Daoy (cell line): ENCODE data around the gene MC5R. TPM values are rescaled to one million over a fixed set of nuclear protein-coding genes. Genes with fewer than 3 reads are reported as not detected.

Source experiments
- DNase-seq: peaks from one replicate; pipeline ENCODE4 v3.0.0-alpha.2; 2015; ENCODE audit warnings: low read depth
- total RNA-seq: library from RNA; depleted of rRNA; stranded (reverse); fragments of >200 nt; shearing (Covaris generic); gene quantifications from 2 replicates; pipeline ENCODE4 v1.2.3, GENCODE V29; 2014; rRNA removed

Gene MC5R
- total RNA-seq, 1 experiment from 2014 or later = not detected

- DNase-seq = no peak
Observed at GRCh38 chr18:13836559-13836958, 12.6 kb downstream of the MC5R start.

GRCh38 chr18:13849791-13850190 lies 25.8 kb downstream of the MC5R start:
- no peak for DNase-seq

- peak; percentile 39 for DNase-seq
Observed at GRCh38 chr18:13862898-13863297, 38.9 kb downstream of the MC5R start.

- no peak for DNase-seq
Observed at GRCh38 chr18:13868501-13869271, 44.7 kb downstream of the MC5R start.

GRCh38 chr18:13871701-13872100 lies 47.8 kb downstream of the MC5R start:
- DNase-seq = no peak

GRCh38 chr18:13872373-13872772 lies 48.4 kb downstream of the MC5R start:
- DNase-seq = no peak

GRCh38 chr18:13872932-13873331 lies 49.0 kb downstream of the MC5R start:
- no peak for DNase-seq

GRCh38 chr18:13874558-13874957 lies 50.6 kb downstream of the MC5R start:
- DNase-seq = no peak

Other genes starting within 250 kb of the MC5R start
- 14.5 and 15.7 TPM in 2 replicates for gene FAM210A, start 97.6 kb upstream of the MC5R start, total RNA-seq
- 25.1 and 32.7 TPM in 2 replicates for gene RNMT, start 97.5 kb upstream of the MC5R start, total RNA-seq
- not detected in 2 replicates for gene MC2R, start 91.4 kb downstream of the MC5R start, total RNA-seq